KMS-11 (cell line): ENCODE data around the gene HAPSTR1.
"Not testable (repeated sequence)": the region's sequence is repeated elsewhere in the genome, so short reads cannot be mapped to it uniquely, and the experiment has no call there.

Source experiments
- H2AFZ ChIP-seq: fragments of 200-600 bp; sonication (generic); 2 replicates; pipeline ENCODE4 v1.6.1; 2016; ENCODE audit warnings: antibody characterized with exemption, mixed run types, low read depth
- H3K27ac ChIP-seq: fragments of 200-600 bp; sonication (generic); 2 replicates; pipeline ENCODE4 v1.6.1; 2016; ENCODE audit warnings: mild to moderate bottlenecking, mixed run types
- H3K27me3 ChIP-seq: fragments of 200-600 bp; sonication (generic); 2 replicates; pipeline ENCODE4 v1.6.1; 2017; ENCODE audit warnings: mild to moderate bottlenecking, low read depth, mixed run types, moderate library complexity; ENCODE audit not compliant: insufficient read depth
- H3K36me3 ChIP-seq: fragments of 200-600 bp; sonication (generic); 2 replicates; pipeline ENCODE4 v1.6.1; 2017; ENCODE audit warnings: mild to moderate bottlenecking, mixed run types; ENCODE audit not compliant: insufficient read depth
- H3K4me1 ChIP-seq: fragments of 200-600 bp; sonication (generic); 2 replicates; pipeline ENCODE4 v1.6.1; 2016; ENCODE audit warnings: mild to moderate bottlenecking, low read depth, mixed run types; ENCODE audit not compliant: poor library complexity, severe bottlenecking
- H3K4me2 ChIP-seq: fragments of 200-600 bp; sonication (generic); 2 replicates; pipeline ENCODE4 v1.7.0; 2016; ENCODE audit warnings: mild to moderate bottlenecking, mixed run types
- H3K4me3 ChIP-seq: fragments of 200-600 bp; sonication (generic); IDR thresholded peaks from 2 replicates; pipeline ENCODE4 v1.6.1; 2017; ENCODE audit warnings: low read depth, low read length, mixed read lengths; ENCODE audit not compliant: insufficient read depth
- H3K79me2 ChIP-seq: fragments of 200-600 bp; sonication (generic); 2 replicates; pipeline ENCODE4 v1.6.1; 2016; ENCODE audit warnings: low read depth, mixed run types; ENCODE audit not compliant: insufficient read depth
- H3K9ac ChIP-seq: fragments of 200-600 bp; sonication (generic); 2 replicates; pipeline ENCODE4 v1.6.1; 2016; ENCODE audit warnings: mild to moderate bottlenecking, mixed run types
- H4K20me1 ChIP-seq: fragments of 200-600 bp; sonication (generic); 2 replicates; pipeline ENCODE4 v1.6.1; 2016; ENCODE audit warnings: mild to moderate bottlenecking, mixed run types; ENCODE audit not compliant: insufficient read depth
- TF ChIP-seq, protein P1 (sequence below): fragments of 200-600 bp; sonication (generic); conservative IDR thresholded peaks from 2 replicates; pipeline ENCODE4 v1.6.1; 2017; ENCODE audit warnings: low read depth, mild to moderate bottlenecking, antibody characterized with exemption, low read length, moderate library complexity, mixed read lengths

The HAPSTR1 gene

DNA sequence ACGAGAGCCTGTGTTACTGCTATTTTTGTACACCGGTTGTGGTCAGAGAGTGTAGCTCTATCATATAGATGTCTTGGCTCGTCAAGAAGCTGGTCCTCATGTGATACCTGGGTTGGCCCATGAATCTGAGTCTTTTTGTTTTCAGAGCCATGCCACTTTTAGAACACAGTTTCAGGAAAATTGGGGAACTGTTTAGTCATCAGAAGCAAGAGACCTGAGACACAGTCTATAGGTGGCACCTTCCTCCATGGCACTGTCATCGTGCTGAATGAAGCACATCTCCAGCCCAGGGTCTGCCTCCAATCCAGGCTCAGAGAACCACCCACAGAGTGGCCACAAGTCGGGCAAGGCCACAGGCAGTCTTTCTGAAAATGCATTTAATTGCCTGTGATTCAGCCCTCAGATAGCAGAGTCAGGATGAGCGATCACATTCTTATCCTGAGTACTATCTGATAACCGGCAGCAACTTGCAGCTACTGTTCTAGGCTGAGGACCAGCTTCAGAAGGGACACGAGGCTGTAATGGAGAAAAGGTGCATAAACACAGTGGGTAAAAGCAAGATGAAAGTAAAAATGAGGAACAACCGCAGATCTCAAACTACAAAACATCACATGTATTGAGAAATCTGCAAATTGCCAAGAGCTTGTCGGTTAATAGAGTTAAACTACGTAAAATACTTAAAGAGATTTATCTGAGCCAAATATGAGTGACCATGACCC lies 14.2 kb upstream of the HAPSTR1 start:
- H3K27ac ChIP-seq = peak overlapping the region; percentile 72
- no peaks in the 10 kb centered on the region for H3K79me2 ChIP-seq
- no peaks in the 10 kb centered on the region for H3K36me3 ChIP-seq
- H3K4me1 ChIP-seq = peaks cover 77% of the 10 kb centered on the region
- H4K20me1 ChIP-seq = no peaks in the 10 kb centered on the region
- peak overlapping the region; percentile 27 for H3K9ac ChIP-seq
- TF ChIP-seq, protein P1, sequence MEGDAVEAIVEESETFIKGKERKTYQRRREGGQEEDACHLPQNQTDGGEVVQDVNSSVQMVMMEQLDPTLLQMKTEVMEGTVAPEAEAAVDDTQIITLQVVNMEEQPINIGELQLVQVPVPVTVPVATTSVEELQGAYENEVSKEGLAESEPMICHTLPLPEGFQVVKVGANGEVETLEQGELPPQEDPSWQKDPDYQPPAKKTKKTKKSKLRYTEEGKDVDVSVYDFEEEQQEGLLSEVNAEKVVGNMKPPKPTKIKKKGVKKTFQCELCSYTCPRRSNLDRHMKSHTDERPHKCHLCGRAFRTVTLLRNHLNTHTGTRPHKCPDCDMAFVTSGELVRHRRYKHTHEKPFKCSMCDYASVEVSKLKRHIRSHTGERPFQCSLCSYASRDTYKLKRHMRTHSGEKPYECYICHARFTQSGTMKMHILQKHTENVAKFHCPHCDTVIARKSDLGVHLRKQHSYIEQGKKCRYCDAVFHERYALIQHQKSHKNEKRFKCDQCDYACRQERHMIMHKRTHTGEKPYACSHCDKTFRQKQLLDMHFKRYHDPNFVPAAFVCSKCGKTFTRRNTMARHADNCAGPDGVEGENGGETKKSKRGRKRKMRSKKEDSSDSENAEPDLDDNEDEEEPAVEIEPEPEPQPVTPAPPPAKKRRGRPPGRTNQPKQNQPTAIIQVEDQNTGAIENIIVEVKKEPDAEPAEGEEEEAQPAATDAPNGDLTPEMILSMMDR = no peak
- H3K4me3 ChIP-seq = no peak overlapping the region
- no peaks in the 10 kb centered on the region for H3K27me3 ChIP-seq
- peak overlapping the region; percentile 75 for H2AFZ ChIP-seq
- H3K4me2 ChIP-seq = peak overlapping the region; percentile 62

DNA sequence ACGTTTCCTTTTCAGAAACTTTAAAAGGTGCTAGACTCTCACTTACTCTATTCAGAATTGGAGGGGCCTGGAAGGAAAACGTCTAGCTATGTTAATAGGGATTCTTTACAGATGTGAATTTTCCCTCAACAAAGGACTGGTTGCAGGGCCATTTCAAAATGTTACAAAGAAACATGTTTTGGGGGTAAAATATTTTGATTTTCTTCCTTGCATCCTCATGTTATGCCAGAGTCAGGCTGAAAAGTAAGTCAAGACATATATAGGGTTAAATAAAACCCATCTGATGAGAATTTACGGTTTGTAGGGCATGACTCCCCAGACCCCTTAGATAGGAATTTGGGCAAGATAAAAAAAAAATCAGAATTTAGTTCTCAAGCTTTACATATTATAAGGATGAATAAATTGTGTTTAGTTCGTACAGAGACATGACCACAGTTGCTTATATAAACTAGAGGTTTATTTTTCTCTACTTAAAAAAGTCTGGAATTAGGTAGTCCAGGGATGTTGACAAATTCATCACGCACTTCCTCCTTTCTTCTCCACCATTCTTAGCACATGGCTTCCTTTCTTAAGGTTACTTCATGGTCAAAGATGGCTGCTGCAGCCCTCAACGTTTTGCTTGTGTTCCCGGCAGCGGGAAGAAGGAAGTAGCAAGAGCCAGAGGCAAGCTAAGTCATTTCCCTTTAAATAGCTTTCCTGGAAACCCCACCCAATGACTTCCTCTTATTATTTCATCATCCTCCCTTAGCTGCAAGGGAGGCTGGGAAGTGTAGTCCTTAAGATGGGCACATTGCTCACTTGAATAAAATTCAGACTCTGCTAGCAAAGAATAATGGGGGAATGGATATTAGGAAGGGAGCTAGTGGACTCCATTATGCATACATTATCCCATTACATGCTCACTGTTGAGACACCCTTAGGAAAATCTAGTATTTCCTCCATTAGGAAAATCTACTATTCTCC lies 12.7 kb upstream of the HAPSTR1 start:
- not testable (repeated sequence) for H3K36me3 ChIP-seq, H3K4me3 ChIP-seq, H3K79me2 ChIP-seq, H3K27me3 ChIP-seq, H3K9ac ChIP-seq, H4K20me1 ChIP-seq
- Histone ChIP-seq H3K27ac (peak overlapping the region; percentile 72; the same call in 1 of the 2 replicates), H3K4me2 (peak overlapping the region; percentile 9; the same call in 1 of the 2 replicates), H3K4me1 (peaks cover 62% of the 10 kb centered on the region), H2AFZ (0 out of 2 replicates have a peak overlapping the region, but pooled peaks have one; percentile 25)

DNA sequence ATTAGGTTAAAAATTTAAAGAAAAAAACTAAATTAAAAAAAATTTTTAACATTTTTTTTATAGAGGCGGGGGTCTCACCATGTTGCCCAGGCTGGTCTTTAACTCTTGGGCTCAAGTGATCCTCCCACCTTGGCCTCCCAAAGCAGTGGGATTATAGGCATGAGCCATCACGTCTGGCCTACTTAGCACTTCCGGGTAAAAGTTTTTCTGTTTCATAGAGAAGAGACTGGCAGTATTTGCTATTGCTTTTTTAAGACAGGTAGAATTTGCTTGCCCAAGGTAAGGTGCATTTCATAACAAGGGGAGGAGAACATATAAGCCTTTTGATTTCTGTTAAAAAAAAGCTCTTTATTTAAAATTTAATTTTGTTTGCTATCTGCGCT lies 12.0 kb upstream of the HAPSTR1 start:
- Histone ChIP-seq H2AFZ (no peak overlapping the region), H3K4me2 (no peak overlapping the region), H4K20me1 (no peaks in the 10 kb centered on the region), H3K9ac (no peak overlapping the region), H3K4me1 (peaks cover 57% of the 10 kb centered on the region), H3K79me2 (no peaks in the 10 kb centered on the region), H3K36me3 (no peaks in the 10 kb centered on the region), H3K27ac (no peak overlapping the region), H3K4me3 (no peak overlapping the region), H3K27me3 (no peaks in the 10 kb centered on the region)
- TF ChIP-seq, protein P1 = no peak

DNA sequence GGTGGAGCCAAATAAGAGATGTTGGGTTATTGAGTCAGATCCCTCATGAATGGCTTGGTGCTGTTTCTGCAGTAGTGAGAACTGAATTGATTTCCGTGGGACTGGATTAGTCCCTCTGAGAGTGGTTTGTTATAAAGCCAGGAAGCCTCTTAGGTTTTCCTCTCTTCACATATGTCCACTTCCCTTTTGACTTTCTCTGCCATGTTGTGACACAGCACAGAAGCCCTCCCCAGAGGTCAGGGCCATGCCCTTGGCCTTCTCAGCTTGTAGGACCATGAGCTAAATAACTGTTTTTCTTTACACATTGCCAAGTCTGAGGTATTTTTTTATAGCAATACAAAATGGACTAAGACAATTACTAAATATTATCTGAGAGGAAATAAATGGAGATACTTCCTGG lies 10.3 kb upstream of the HAPSTR1 start:
- H3K4me2 ChIP-seq = no peak overlapping the region
- TF ChIP-seq, protein P1 = no peak
- no peaks in the 10 kb centered on the region for H3K36me3 ChIP-seq
- H3K4me1 ChIP-seq = peaks cover 42% of the 10 kb centered on the region
- no peak overlapping the region for H3K9ac ChIP-seq
- no peaks in the 10 kb centered on the region for H3K27me3 ChIP-seq
- H2AFZ ChIP-seq = no peak overlapping the region; the same call in 1 of the 2 replicates
- H3K27ac ChIP-seq = no peak overlapping the region
- H3K4me3 ChIP-seq = no peak overlapping the region
- no peaks in the 10 kb centered on the region for H3K79me2 ChIP-seq
- no peaks in the 10 kb centered on the region for H4K20me1 ChIP-seq
